Epidermal melanocyte (primary cell): ENCODE results near the gene LSM12.
A peak's percentile ranks its signal among the peaks of the same experiment; 100 is the strongest.
"Not testable (repeated sequence)": the region's sequence is repeated elsewhere in the genome, so short reads cannot be mapped to it uniquely, and the experiment has no call there.

Experiments
- DNase-seq: peaks from one replicate; pipeline ENCODE4 v3.0.0; 2011; ENCODE audit warnings: low spot score; ENCODE audit not compliant: insufficient read length

The LSM12 gene

GRCh38 chr17:44044071-44044470 lies 22.4 kb downstream of the LSM12 start:
- no peak for DNase-seq

GRCh38 chr17:44043272-44043696 lies 23.2 kb downstream of the LSM12 start:
- DNase-seq, result no peak

- no peak for DNase-seq
Measured at GRCh38 chr17:44039829-44040635, 26.4 kb downstream of the LSM12 start.

GRCh38 chr17:44038604-44039011 lies 27.9 kb downstream of the LSM12 start:
- DNase-seq, result no peak

GRCh38 chr17:44037471-44037870 lies 29.0 kb downstream of the LSM12 start:
- DNase-seq, result no peak

- not testable (repeated sequence) for DNase-seq
Measured at GRCh38 chr17:44034688-44035087, 31.8 kb downstream of the LSM12 start.

GRCh38 chr17:44033861-44034408 lies 32.5 kb downstream of the LSM12 start:
- no peak for DNase-seq

- DNase-seq, result no peak
Measured at GRCh38 chr17:44030482-44030881, 36.0 kb downstream of the LSM12 start.

GRCh38 chr17:44029736-44030135 lies 36.7 kb downstream of the LSM12 start:
- DNase-seq, result no peak

GRCh38 chr17:44024853-44025252 lies 41.6 kb downstream of the LSM12 start:
- DNase-seq, result no peak

GRCh38 chr17:44024271-44024663 lies 42.2 kb downstream of the LSM12 start:
- DNase-seq, result no peak

- no peak for DNase-seq
Measured at GRCh38 chr17:44023545-44024270, 42.8 kb downstream of the LSM12 start.

GRCh38 chr17:44022246-44022645 lies 44.2 kb downstream of the LSM12 start:
- DNase-seq, result no peak

- not testable (repeated sequence) for DNase-seq
Measured at GRCh38 chr17:44021227-44021626, 45.2 kb downstream of the LSM12 start.

GRCh38 chr17:44014437-44015172 lies 51.9 kb downstream of the LSM12 start, which contains the start of gene TMEM101:
Gene TMEM101, minus strand, starts transcription at chr17:44014963. Its CDS starts 11 bp downstream, at chr17:44014952.
- peak; percentile 99 for DNase-seq

- DNase-seq, result no peak
Measured at GRCh38 chr17:44014133-44014436, 52.4 kb downstream of the LSM12 start.

- DNase-seq, result no peak
Measured at GRCh38 chr17:44012874-44013273, 53.6 kb downstream of the LSM12 start.

- no peak for DNase-seq
Measured at GRCh38 chr17:44012391-44012790, 54.1 kb downstream of the LSM12 start.

GRCh38 chr17:44011876-44012275 lies 54.6 kb downstream of the LSM12 start:
- no peak for DNase-seq

- no peak for DNase-seq
Measured at GRCh38 chr17:44010966-44011647, 55.4 kb downstream of the LSM12 start.
